Tibial artery (tissue), 4 donors: ENCODE results near the gene MTHFD1L.

ENCODE experiments used
- DNase-seq, 2 donors: peaks; one replicate each; pipeline ENCODE4 v3.0.0-alpha.2; 2019
- H3K27ac ChIP-seq, 2 donors: fragments of 200-600 bp; sonication (generic) in 1 of 2; 1 replicate in 1 of 2; 2 replicates in 1 of 2; pipeline ENCODE4 v1.5.1; 2018 to 2019; ENCODE audit warnings: mild to moderate bottlenecking in 1 of 2
- H3K27me3 ChIP-seq, 2 donors: fragments of 200-600 bp; sonication (generic) in 1 of 2; one replicate each; pipeline versions ENCODE4 v1.5.1 to v1.6.0; 2016 to 2019
- H3K36me3 ChIP-seq, 3 donors: fragments of 200-600 bp; sonication (generic) in 2 of 3; one replicate each; pipeline ENCODE4 v1.5.1; 2016 to 2019; ENCODE audit warnings: mild to moderate bottlenecking in 2 of 3
- H3K4me1 ChIP-seq, 4 donors: fragments of 200-600 bp; sonication (generic) in 2 of 4; 1 replicate in 3 of 4; 2 replicates in 1 of 4; pipeline ENCODE4 v1.5.1; 2016 to 2019
- H3K4me3 ChIP-seq, 2 donors: fragments of 200-600 bp; sonication (generic) in 1 of 2; 1 replicate in 1 of 2; 2 replicates in 1 of 2; pipeline ENCODE4 v1.5.1; 2018 to 2019; ENCODE audit warnings: mild to moderate bottlenecking in 2 of 2
- H3K9me3 ChIP-seq, 3 donors: fragments of 200-600 bp; sonication (generic) in 1 of 3; one replicate each; pipeline ENCODE4 v1.5.1; 2016 to 2019
- CTCF ChIP-seq, 2 experiments: fragments of 200-600 bp in 1 of 2; fragments of 450-650 bp in 1 of 2; IDR thresholded peaks; one replicate each; pipeline ENCODE4 v1.5.1; 2017 to 2019; ENCODE audit warnings: antibody characterized with exemption in 2 of 2, mild to moderate bottlenecking in 1 of 2, moderate library complexity in 1 of 2
- intact Hi-C: fragments of 100-400 bp; cut with DNase I; formaldehyde crosslinking; loops from one replicate; pipeline ENCODE4 v1.15.0; 2023; ENCODE audit warnings: low total_unique reads

The MTHFD1L gene

GRCh38 chr6:150996968-150997367 is 131.5 kb downstream of the MTHFD1L start:
- Histone ChIP-seq H3K9me3 (no peaks in the 10 kb centered on the region), H3K4me3 (no peak overlapping the region), H3K27me3 (no peaks in the 10 kb centered on the region), H3K4me1 (no peaks in the 10 kb centered on the region), H3K27ac (no peak overlapping the region), H3K36me3 (peaks cover 8 to 11% (median 8%) of the 10 kb centered on the region in 3 donors)
- intact Hi-C loops = loop anchor here (10.0 kb wide), 1 partner anchor 102 kb away; no protein-coding TSS in a partner anchor
- TF ChIP-seq CTCF (IDR thresholded peaks at IDR 0.05) = no peak
- no peak for DNase-seq

GRCh38 chr6:150999107-150999506 is 133.6 kb downstream of the MTHFD1L start:
- H3K36me3 ChIP-seq = peaks cover 5 to 8% (median 7%) of the 10 kb centered on the region in 3 donors
- intact Hi-C loops = loop anchor here (10.0 kb wide), 1 partner anchor 104 kb away; no protein-coding TSS in a partner anchor
- no peak for TF ChIP-seq CTCF (IDR thresholded peaks at IDR 0.05)
- H3K4me3 ChIP-seq = no peak overlapping the region
- DNase-seq = no peak
- no peaks in the 10 kb centered on the region for H3K27me3 ChIP-seq
- H3K27ac ChIP-seq = no peak overlapping the region
- no peaks in the 10 kb centered on the region for H3K4me1 ChIP-seq
- H3K9me3 ChIP-seq = no peaks in the 10 kb centered on the region

- H3K4me1 ChIP-seq = no peaks in the 10 kb centered on the region
- no peak for TF ChIP-seq CTCF (IDR thresholded peaks at IDR 0.05)
- H3K9me3 ChIP-seq = no peaks in the 10 kb centered on the region
- intact Hi-C loops = loop anchor here (10.0 kb wide), 1 partner anchor 105 kb away; no protein-coding TSS in a partner anchor
- no peak overlapping the region for H3K27ac ChIP-seq
- H3K36me3 ChIP-seq = peaks cover under 1 to 8% (median 5%) of the 10 kb centered on the region in 3 donors
- H3K4me3 ChIP-seq = no peak overlapping the region
- no peak for DNase-seq
- no peaks in the 10 kb centered on the region for H3K27me3 ChIP-seq
Measured at GRCh38 chr6:150999576-150999975, 134.1 kb downstream of the MTHFD1L start.

- Histone ChIP-seq H3K4me1 (no peaks in the 10 kb centered on the region), H3K27me3 (no peaks in the 10 kb centered on the region), H3K27ac (no peak overlapping the region), H3K9me3 (no peaks in the 10 kb centered on the region), H3K4me3 (no peak overlapping the region), H3K36me3 (peaks cover 0 to 4% (median 0%) of the 10 kb centered on the region in 3 donors)
- TF ChIP-seq CTCF (IDR thresholded peaks at IDR 0.05) = no peak
- no peak for DNase-seq
- intact Hi-C loops = no loop called here
Measured at GRCh38 chr6:151001387-151002056, 136.0 kb downstream of the MTHFD1L start.

GRCh38 chr6:151002057-151002450 is 136.6 kb downstream of the MTHFD1L start:
- no peaks in the 10 kb centered on the region for H3K9me3 ChIP-seq
- TF ChIP-seq CTCF (IDR thresholded peaks at IDR 0.05) = no peak
- no peak overlapping the region for H3K27ac ChIP-seq
- H3K36me3 ChIP-seq = no peaks in the 10 kb centered on the region
- H3K4me3 ChIP-seq = no peak overlapping the region
- intact Hi-C loops = no loop called here
- H3K27me3 ChIP-seq = no peaks in the 10 kb centered on the region
- DNase-seq = no peak
- no peaks in the 10 kb centered on the region for H3K4me1 ChIP-seq
